ENCODE measurements around the gene CCNB1IP1. TPM values are rescaled to one million over a fixed set of nuclear protein-coding genes. Genes with fewer than 3 reads are reported as not detected.

Gene CCNB1IP1, protein sequence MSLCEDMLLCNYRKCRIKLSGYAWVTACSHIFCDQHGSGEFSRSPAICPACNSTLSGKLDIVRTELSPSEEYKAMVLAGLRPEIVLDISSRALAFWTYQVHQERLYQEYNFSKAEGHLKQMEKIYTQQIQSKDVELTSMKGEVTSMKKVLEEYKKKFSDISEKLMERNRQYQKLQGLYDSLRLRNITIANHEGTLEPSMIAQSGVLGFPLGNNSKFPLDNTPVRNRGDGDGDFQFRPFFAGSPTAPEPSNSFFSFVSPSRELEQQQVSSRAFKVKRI
- total RNA-seq, result 10 to 100 TPM; 30.0 to 31.1 TPM
- 100 to 1,000 TPM; 111 to 151 (median 135) TPM for polyA plus RNA-seq (ENCODE audit: insufficient read length in 6 of 6)
- long read RNA-seq, donor 1, transcript CCNB1IP1-202 (7 exons, 1,479 nt), result major isoform, 35 of 130 reads
- long read RNA-seq, donor 1, partial matches to known transcripts, result 91 of 130 reads
- long read RNA-seq, donor 1, other reads (novel, unspliced or antisense), result 0 of 130 reads
- long read RNA-seq, donor 2, transcript CCNB1IP1-202 (7 exons, 1,479 nt), result major isoform, 28 of 109 reads
- long read RNA-seq, donor 2, partial matches to known transcripts, result 77 of 109 reads
- long read RNA-seq, donor 2, other reads (novel, unspliced or antisense), result 0 of 109 reads
- long read RNA-seq, donor 3, transcript CCNB1IP1-202 (7 exons, 1,479 nt), result major isoform, 23 of 62 reads
- long read RNA-seq, donor 3, partial matches to known transcripts, result 38 of 62 reads
- long read RNA-seq, donor 3, other reads (novel, unspliced or antisense), result 0 of 62 reads
- long read RNA-seq, donor 4, transcript CCNB1IP1-202 (7 exons, 1,479 nt), result major isoform, 14 of 18 reads
- long read RNA-seq, donor 4, partial matches to known transcripts, result 3 of 18 reads
- long read RNA-seq, donor 4, other reads (novel, unspliced or antisense), result 0 of 18 reads
- long read RNA-seq, donor 5, transcript CCNB1IP1-202 (7 exons, 1,479 nt), result major isoform, 32 of 105 reads
- long read RNA-seq, donor 5, partial matches to known transcripts, result 67 of 105 reads
- long read RNA-seq, donor 5, other reads (novel, unspliced or antisense), result 0 of 105 reads
- long read RNA-seq, donor 6, transcript CCNB1IP1-202 (7 exons, 1,479 nt), result major isoform, 36 of 99 reads
- long read RNA-seq, donor 6, partial matches to known transcripts, result 61 of 99 reads
- long read RNA-seq, donor 6, other reads (novel, unspliced or antisense), result 0 of 99 reads
- long read RNA-seq, donor 7, transcript CCNB1IP1-202 (7 exons, 1,479 nt), result major isoform, 14 of 36 reads
- long read RNA-seq, donor 7, partial matches to known transcripts, result 22 of 36 reads
- long read RNA-seq, donor 7, other reads (novel, unspliced or antisense), result 0 of 36 reads
- long read RNA-seq, donor 8, transcript CCNB1IP1-202 (7 exons, 1,479 nt), result major isoform, 13 of 47 reads
- long read RNA-seq, donor 8, partial matches to known transcripts, result 33 of 47 reads
- long read RNA-seq, donor 8, other reads (novel, unspliced or antisense), result 0 of 47 reads
- long read RNA-seq, donor 9, result 0 reads
- long read RNA-seq, donor 10, partial matches to known transcripts, result 2 of 8 reads
- long read RNA-seq, donor 10, other reads (novel, unspliced or antisense), result 3 of 8 reads
- long read RNA-seq, donor 11, transcript CCNB1IP1-202 (7 exons, 1,479 nt), result major isoform, 16 of 38 reads
- long read RNA-seq, donor 11, partial matches to known transcripts, result 21 of 38 reads
- long read RNA-seq, donor 11, other reads (novel, unspliced or antisense), result 0 of 38 reads
- long read RNA-seq, donor 12, transcript CCNB1IP1-202 (7 exons, 1,479 nt), result major isoform, 16 of 72 reads
- long read RNA-seq, donor 12, partial matches to known transcripts, result 53 of 72 reads
- long read RNA-seq, donor 12, other reads (novel, unspliced or antisense), result 0 of 72 reads

DNA sequence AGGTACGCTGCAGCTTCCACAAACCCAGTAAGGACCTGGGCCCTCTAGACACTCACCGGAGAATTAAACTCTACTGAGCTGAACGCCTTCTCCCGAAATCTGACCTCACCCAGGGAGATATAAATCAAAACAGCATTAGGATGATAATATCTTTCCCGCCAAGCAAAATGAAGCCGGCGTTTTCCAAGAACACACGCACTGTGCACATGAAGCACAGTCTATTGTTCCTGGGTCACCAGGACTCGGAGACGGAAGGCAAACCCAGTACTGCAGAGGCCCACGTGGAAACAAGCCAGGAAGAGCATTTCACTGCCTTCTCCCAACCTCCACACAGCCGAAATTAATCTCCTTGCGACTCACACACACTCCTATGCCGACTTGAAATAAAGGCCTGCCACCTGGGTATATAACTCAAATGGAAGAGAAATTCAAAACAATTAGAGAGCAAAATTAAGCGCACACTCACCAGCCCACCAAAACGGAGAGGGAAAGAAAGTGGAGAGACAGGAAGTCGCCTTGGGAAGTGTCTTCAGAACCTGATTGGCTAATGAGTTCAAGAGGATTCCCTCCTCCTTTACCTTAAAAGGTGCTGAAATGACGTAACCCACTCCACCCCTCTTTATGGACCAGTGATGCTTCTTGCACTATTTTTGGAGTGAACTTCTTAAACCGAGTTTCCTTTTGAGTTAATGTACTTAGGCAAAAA lies at the start of gene CCNB1IP1:
Gene CCNB1IP1, minus strand, starts transcription at position 492 of the 706 bp plus-strand sequence. CDS start 16,756 bp downstream, outside the sequence.
- H3K27me3 ChIP-seq, result no peaks in the 10 kb centered on the region
- peak; percentile 98 for ATAC-seq
- intact Hi-C loops (cut with DNase I), result no loop called here

DNA sequence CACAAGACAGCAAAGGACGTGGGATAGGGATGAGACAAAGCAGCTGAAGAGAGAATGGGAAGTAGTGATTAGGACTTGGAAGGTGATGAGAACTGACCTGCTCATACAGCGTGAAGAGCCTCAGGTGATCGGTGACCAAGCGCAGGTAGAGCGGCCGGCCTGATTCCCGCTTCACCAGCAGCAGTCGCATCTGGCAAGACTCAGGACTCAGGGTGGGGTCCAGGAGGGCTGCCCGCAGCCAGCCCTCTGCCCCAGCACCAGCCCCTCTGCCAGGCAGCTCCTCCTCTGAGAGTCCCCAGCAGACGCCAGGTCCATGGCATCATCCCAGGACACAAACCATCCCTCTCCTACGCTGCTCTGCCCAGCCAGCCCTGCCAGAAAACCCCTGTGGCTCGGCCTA lies 49.4 kb upstream of the CCNB1IP1 start:
- H3K4me1 ChIP-seq, result peaks cover 0 to under 1% of the 10 kb centered on the region in 2 donors
- no peak overlapping the region for H3K4me3 ChIP-seq
- TF ChIP-seq, protein P1, sequence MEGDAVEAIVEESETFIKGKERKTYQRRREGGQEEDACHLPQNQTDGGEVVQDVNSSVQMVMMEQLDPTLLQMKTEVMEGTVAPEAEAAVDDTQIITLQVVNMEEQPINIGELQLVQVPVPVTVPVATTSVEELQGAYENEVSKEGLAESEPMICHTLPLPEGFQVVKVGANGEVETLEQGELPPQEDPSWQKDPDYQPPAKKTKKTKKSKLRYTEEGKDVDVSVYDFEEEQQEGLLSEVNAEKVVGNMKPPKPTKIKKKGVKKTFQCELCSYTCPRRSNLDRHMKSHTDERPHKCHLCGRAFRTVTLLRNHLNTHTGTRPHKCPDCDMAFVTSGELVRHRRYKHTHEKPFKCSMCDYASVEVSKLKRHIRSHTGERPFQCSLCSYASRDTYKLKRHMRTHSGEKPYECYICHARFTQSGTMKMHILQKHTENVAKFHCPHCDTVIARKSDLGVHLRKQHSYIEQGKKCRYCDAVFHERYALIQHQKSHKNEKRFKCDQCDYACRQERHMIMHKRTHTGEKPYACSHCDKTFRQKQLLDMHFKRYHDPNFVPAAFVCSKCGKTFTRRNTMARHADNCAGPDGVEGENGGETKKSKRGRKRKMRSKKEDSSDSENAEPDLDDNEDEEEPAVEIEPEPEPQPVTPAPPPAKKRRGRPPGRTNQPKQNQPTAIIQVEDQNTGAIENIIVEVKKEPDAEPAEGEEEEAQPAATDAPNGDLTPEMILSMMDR (IDR thresholded peaks at IDR 0.05), result no peak
- H3K27me3 ChIP-seq, result no peaks in the 10 kb centered on the region
- no peak for ATAC-seq
- H3K27ac ChIP-seq, result no peak overlapping the region
- H3K9me3 ChIP-seq, result no peaks in the 10 kb centered on the region
- H3K36me3 ChIP-seq, result peaks cover 10 to 100% of the 10 kb centered on the region in 2 donors
- intact Hi-C loops (cut with DNase I), result no loop called here
- no peak for DNase-seq

More for the DNA sequence above, at the start of gene CCNB1IP1:
- DNase-seq, result peak in 3 of 4 donors; percentile 46 to 92 (median 80)
- peaks cover 5 to 27% of the 10 kb centered on the region in 2 donors for H3K4me1 ChIP-seq
- H3K36me3 ChIP-seq, result peaks cover 0 to 8% of the 10 kb centered on the region in 2 donors
- peak within 1 kb of the TSS; percentile 77 to 84 for H3K27ac ChIP-seq
- no peaks in the 10 kb centered on the region for H3K9me3 ChIP-seq
- H3K4me3 ChIP-seq, result peak within 1 kb of the TSS; percentile 59 to 69
- TF ChIP-seq, protein P1 (IDR thresholded peaks at IDR 0.05), result no peak

DNA sequence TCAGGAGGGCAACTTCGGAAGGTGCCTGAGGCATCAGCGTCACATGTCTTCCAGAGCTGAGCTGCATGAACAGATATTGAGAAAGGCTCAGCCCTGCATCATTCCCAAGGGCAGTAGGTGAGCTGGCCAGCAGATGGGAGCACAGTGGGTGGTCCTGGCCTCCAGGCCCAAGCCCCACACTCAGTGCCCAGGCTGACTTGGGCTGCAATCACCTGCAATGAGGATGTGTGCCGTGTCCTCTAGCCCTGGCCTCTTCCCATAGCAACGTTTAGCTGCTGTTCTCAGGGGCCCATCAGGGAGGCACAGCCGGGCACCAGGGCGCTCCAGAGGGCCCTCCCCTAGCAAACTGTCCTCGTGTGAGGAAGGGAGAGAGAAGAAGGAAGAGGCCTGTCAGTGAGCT lies 48.3 kb upstream of the CCNB1IP1 start:
- Histone ChIP-seq H3K4me1 (no peaks in the 10 kb centered on the region), H3K36me3 (peaks cover 10 to 100% of the 10 kb centered on the region in 2 donors), H3K9me3 (no peaks in the 10 kb centered on the region), H3K4me3 (no peak overlapping the region), H3K27ac (no peak overlapping the region), H3K27me3 (no peaks in the 10 kb centered on the region)
- no peak for DNase-seq
- TF ChIP-seq, protein P1 (IDR thresholded peaks at IDR 0.05), result no peak
- intact Hi-C loops (cut with DNase I), result no loop called here
- no peak for ATAC-seq

DNA sequence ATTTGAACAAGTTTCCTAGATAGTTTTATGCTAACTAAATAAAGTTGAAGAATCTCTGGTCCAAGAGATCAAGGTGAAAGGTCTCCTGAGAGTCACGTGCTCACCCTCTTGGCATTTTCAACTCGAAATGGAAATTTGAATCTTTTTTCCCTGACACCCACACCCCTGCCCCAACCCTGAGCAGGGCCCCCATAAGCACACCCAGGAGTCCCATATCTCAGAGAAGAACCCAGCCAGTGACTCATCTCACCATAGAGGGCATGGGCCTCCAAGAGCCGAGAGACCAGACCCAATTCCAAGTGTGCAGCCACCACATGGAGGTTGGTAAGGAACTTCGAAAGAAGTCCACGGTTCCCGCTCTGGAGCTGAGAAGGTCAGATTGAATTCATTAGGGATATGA lies 47.6 kb upstream of the CCNB1IP1 start:
- H3K36me3 ChIP-seq, result peaks cover 10 to 100% of the 10 kb centered on the region in 2 donors

More for the DNA sequence above, 47.6 kb upstream of the CCNB1IP1 start:
- no peak for ATAC-seq
- no peak overlapping the region for H3K4me3 ChIP-seq
- no peaks in the 10 kb centered on the region for H3K4me1 ChIP-seq
- TF ChIP-seq, protein P1 (IDR thresholded peaks at IDR 0.05), result no peak
- no peaks in the 10 kb centered on the region for H3K27me3 ChIP-seq
- intact Hi-C loops (cut with DNase I), result no loop called here
- DNase-seq, result no peak
- no peak overlapping the region for H3K27ac ChIP-seq
- H3K9me3 ChIP-seq, result no peaks in the 10 kb centered on the region
